ENCODE results near the gene NVL. TPM values are rescaled to one million over a fixed set of nuclear protein-coding genes. Genes with fewer than 3 reads are reported as not detected.
A peak's percentile ranks its signal among the peaks of the same experiment; 100 is the strongest.

Gene NVL
- total and polyA plus RNA-seq, 10 of the 15 experiments (the other 5 are each of a cell fraction or from before 2014, with no cell fraction given): 20.3 to 49.6 (median 35.2) TPM

DNA sequence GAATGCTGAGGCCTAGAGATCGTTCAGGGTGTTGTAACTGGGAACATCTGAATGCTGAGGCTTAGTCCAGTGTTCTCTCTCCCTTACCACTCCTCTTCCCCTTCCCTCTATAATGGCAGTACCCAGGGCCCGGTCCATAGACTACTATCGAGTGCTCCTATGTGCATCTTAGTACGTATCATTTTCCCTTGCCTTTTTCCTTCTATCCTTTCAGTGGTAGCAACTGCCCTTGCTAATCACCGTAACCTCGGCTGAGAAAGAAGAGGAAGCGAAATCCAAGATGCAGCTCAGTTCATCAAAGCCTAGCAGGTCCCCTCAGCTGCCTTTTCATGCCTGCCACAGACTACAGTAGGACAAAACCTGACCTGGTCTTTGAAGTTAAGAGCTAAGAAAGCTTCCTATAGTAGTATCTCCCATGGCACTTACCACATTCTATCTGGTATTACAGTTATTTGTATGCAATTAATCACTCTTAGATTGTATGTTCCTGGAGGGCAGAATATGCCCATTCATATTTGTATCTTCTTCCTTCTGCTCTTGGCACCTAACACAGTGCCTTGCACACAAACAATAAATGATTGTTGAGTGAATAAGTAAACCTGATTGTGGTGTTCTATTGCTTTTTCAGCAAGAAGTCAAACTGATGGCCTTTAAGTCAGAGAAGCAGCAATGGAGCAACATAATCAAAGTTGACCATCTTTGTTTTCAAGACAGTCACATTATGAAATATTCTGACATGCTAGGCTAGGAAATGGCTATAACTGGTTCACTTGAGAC is 49.1 kb upstream of the NVL start (continued):
- no peak for TF ChIP-seq MYC (IDR thresholded peaks at IDR 0.05; ENCODE audit: insufficient read depth, insufficient read length, insufficient replicate concordance, low read length, severe bottlenecking)
- no peak for TF ChIP-seq SMC3 (IDR thresholded peaks at IDR 0.05; ENCODE audit: borderline replicate concordance, low read length)
- TF ChIP-seq BACH1 (IDR thresholded peaks at IDR 0.05; ENCODE audit: borderline replicate concordance): no peak
- no peak for TF ChIP-seq POU2F2 (IDR thresholded peaks at IDR 0.05; ENCODE audit: borderline replicate concordance, low read depth, low read length)
- no peak for TF ChIP-seq RAD51 (IDR thresholded peaks at IDR 0.05)
- no peak for TF ChIP-seq FOXM1 (IDR thresholded peaks at IDR 0.05; ENCODE audit: low read depth, low read length)
- TF ChIP-seq YY1 (IDR thresholded peaks at IDR 0.05; ENCODE audit: low read depth, low read length): 0 out of 2 replicates have a peak, but pooled peaks have one; percentile 28
- TF ChIP-seq SREBF2 (IDR thresholded peaks at IDR 0.05; ENCODE audit: low read length): no peak
- TF ChIP-seq ATF2 (IDR thresholded peaks at IDR 0.05; ENCODE audit: low read length): no peak
- TF ChIP-seq TBL1XR1 (IDR thresholded peaks at IDR 0.05; ENCODE audit: low read depth, low read length): no peak
- TF ChIP-seq POLR2AphosphoS2 (IDR thresholded peaks at IDR 0.05; ENCODE audit: low read depth, low read length): no peak
- TF ChIP-seq JUNB (IDR thresholded peaks at IDR 0.05): no peak
- no peak for TF ChIP-seq CBFB (IDR thresholded peaks at IDR 0.05; ENCODE audit: low read depth)
- no peak for TF ChIP-seq ZNF384 (IDR thresholded peaks at IDR 0.05; ENCODE audit: borderline replicate concordance, low read depth, low read length)
- 0 out of 2 replicates have a peak, but pooled peaks have one; percentile 33 for TF ChIP-seq NBN (IDR thresholded peaks at IDR 0.05)
- TF ChIP-seq NFYA (IDR thresholded peaks at IDR 0.05; ENCODE audit: borderline replicate concordance, low read depth, low read length): no peak
- TF ChIP-seq, protein P1, sequence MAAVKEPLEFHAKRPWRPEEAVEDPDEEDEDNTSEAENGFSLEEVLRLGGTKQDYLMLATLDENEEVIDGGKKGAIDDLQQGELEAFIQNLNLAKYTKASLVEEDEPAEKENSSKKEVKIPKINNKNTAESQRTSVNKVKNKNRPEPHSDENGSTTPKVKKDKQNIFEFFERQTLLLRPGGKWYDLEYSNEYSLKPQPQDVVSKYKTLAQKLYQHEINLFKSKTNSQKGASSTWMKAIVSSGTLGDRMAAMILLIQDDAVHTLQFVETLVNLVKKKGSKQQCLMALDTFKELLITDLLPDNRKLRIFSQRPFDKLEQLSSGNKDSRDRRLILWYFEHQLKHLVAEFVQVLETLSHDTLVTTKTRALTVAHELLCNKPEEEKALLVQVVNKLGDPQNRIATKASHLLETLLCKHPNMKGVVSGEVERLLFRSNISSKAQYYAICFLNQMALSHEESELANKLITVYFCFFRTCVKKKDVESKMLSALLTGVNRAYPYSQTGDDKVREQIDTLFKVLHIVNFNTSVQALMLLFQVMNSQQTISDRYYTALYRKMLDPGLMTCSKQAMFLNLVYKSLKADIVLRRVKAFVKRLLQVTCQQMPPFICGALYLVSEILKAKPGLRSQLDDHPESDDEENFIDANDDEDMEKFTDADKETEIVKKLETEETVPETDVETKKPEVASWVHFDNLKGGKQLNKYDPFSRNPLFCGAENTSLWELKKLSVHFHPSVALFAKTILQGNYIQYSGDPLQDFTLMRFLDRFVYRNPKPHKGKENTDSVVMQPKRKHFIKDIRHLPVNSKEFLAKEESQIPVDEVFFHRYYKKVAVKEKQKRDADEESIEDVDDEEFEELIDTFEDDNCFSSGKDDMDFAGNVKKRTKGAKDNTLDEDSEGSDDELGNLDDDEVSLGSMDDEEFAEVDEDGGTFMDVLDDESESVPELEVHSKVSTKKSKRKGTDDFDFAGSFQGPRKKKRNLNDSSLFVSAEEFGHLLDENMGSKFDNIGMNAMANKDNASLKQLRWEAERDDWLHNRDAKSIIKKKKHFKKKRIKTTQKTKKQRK (IDR thresholded peaks at IDR 0.05; ENCODE audit: low read depth, low read length): no peak
- TF ChIP-seq, protein P2, sequence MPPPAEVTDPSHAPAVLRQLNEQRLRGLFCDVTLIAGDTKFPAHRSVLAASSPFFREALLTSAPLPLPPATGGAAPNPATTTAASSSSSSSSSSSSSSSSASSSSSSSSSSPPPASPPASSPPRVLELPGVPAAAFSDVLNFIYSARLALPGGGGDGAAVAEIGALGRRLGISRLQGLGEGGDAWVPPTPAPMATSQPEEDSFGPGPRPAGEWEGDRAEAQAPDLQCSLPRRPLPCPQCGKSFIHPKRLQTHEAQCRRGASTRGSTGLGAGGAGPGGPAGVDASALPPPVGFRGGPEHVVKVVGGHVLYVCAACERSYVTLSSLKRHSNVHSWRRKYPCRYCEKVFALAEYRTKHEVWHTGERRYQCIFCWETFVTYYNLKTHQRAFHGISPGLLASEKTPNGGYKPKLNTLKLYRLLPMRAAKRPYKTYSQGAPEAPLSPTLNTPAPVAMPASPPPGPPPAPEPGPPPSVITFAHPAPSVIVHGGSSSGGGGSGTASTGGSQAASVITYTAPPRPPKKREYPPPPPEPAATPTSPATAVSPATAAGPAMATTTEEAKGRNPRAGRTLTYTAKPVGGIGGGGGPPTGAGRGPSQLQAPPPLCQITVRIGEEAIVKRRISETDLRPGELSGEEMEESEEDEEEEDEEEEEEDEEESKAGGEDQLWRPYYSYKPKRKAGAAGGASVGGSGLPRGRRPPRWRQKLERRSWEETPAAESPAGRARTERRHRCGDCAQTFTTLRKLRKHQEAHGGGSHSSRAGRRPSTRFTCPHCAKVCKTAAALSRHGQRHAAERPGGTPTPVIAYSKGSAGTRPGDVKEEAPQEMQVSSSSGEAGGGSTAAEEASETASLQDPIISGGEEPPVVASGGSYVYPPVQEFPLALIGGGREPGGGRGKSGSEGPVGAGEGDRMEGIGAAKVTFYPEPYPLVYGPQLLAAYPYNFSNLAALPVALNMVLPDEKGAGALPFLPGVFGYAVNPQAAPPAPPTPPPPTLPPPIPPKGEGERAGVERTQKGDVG (CRISPR knock-in tag; IDR thresholded peaks at IDR 0.05): no peak
- no peak for TF ChIP-seq NFYB (IDR thresholded peaks at IDR 0.05; ENCODE audit: insufficient read depth, low read depth, low read length)
- no peak for TF ChIP-seq SMAD5 (IDR thresholded peaks at IDR 0.05; ENCODE audit: low read depth)
- TF ChIP-seq, protein P3, sequence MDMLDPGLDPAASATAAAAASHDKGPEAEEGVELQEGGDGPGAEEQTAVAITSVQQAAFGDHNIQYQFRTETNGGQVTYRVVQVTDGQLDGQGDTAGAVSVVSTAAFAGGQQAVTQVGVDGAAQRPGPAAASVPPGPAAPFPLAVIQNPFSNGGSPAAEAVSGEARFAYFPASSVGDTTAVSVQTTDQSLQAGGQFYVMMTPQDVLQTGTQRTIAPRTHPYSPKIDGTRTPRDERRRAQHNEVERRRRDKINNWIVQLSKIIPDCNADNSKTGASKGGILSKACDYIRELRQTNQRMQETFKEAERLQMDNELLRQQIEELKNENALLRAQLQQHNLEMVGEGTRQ (IDR thresholded peaks at IDR 0.05; ENCODE audit: borderline replicate concordance, low read depth, low read length): no peak
- no peak for TF ChIP-seq CBX5 (IDR thresholded peaks at IDR 0.05; ENCODE audit: low read depth)
